ENCODE measurements around the gene SLC25A26. TPM values are rescaled to one million over a fixed set of nuclear protein-coding genes. Genes with fewer than 3 reads are reported as not detected.
"Not testable (repeated sequence)": the region's sequence is repeated elsewhere in the genome, so short reads cannot be mapped to it uniquely, and the experiment has no call there.

Gene SLC25A26
- total RNA-seq, 2 donors from 2014 or later = 19.1 to 22.4 TPM

DNA sequence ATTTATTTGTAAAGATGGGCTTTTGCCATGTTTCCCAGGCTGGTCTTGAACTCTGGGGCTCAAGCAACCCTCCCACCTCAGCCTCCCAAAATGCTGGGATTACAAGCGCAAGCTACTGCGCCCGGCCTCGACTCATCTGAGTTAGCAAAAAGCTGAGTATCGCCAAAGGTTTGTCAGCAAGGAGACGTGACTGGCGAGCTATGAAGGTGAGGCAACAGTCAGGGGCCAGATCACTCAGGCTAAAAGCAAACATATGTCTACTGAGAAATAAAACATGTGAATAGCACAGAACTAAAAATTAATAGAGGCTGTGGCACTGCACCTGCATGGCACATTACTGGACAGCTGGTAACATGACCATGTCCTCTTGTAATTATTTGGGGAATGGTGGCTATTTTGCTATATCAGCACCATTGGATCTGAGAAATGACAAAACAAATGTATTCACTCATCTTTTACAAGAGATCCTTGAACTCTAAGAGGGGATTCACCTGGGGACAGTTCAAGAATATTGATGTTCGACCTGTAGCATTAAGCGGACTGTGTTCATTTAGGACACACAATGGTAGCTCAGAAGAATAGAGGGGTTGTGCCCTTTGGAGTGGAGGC, 10.0 kb upstream of the SLC25A26 start:
- no peak overlapping the region for H3K27ac ChIP-seq
- no peaks in the 10 kb centered on the region for H3K9me3 ChIP-seq
- TF ChIP-seq, protein P1, sequence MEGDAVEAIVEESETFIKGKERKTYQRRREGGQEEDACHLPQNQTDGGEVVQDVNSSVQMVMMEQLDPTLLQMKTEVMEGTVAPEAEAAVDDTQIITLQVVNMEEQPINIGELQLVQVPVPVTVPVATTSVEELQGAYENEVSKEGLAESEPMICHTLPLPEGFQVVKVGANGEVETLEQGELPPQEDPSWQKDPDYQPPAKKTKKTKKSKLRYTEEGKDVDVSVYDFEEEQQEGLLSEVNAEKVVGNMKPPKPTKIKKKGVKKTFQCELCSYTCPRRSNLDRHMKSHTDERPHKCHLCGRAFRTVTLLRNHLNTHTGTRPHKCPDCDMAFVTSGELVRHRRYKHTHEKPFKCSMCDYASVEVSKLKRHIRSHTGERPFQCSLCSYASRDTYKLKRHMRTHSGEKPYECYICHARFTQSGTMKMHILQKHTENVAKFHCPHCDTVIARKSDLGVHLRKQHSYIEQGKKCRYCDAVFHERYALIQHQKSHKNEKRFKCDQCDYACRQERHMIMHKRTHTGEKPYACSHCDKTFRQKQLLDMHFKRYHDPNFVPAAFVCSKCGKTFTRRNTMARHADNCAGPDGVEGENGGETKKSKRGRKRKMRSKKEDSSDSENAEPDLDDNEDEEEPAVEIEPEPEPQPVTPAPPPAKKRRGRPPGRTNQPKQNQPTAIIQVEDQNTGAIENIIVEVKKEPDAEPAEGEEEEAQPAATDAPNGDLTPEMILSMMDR (IDR thresholded peaks at IDR 0.05) = no peak
- H3K4me3 ChIP-seq = no peak overlapping the region
- DNase-seq (ENCODE audit: low spot score) = no peak
- no peaks in the 10 kb centered on the region for H3K27me3 ChIP-seq
- no peaks in the 10 kb centered on the region for H3K36me3 ChIP-seq
- no peaks in the 10 kb centered on the region for H3K4me1 ChIP-seq

- H3K36me3 ChIP-seq = no peaks in the 10 kb centered on the region
- no peaks in the 10 kb centered on the region for H3K27me3 ChIP-seq
- H3K4me3 ChIP-seq = no peak overlapping the region
- H3K4me1 ChIP-seq = no peaks in the 10 kb centered on the region
- DNase-seq (ENCODE audit: low spot score) = no peak
- H3K9me3 ChIP-seq = no peaks in the 10 kb centered on the region
- no peak overlapping the region for H3K27ac ChIP-seq
- TF ChIP-seq, protein P1 (IDR thresholded peaks at IDR 0.05) = no peak
Measured at GRCh38 chr3:66211779-66212178, 9.0 kb upstream of the SLC25A26 start.

- no peak overlapping the region for H3K27ac ChIP-seq
- TF ChIP-seq, protein P1 (IDR thresholded peaks at IDR 0.05) = no peak
Measured at GRCh38 chr3:66215106-66215505, 5.7 kb upstream of the SLC25A26 start.

DNA sequence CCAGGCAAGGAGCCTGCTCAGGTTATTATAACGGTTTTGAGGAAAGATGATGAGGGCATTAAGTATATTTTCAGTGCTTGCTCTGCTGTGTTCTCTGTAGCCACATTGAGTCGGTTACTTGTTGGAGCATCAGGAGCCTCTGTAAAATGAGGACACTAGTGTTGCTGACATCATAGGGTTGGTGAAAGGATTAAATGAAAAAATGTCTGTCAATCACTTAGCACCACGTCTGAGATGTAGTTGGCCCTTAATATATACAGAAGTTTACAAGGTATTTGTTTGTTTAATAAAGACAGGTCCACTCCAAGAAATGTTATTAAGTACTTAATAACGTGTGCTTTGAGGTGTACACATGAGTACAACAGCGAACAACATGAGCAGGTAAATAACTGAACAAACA, 735 bp upstream of the SLC25A26 start:
- TF ChIP-seq, protein P1 (IDR thresholded peaks at IDR 0.05) = no peak
- Histone ChIP-seq H3K27me3 (no peaks in the 10 kb centered on the region), H3K4me1 (peaks cover 0 to 12% of the 10 kb centered on the region in 2 donors), H3K9me3 (no peaks in the 10 kb centered on the region), H3K4me3 (peak overlapping the region; percentile 71 to 80), H3K27ac (peak overlapping the region; percentile 73 to 79), H3K36me3 (no peaks in the 10 kb centered on the region)
- DNase-seq (ENCODE audit: low spot score) = no peak

More at GRCh38 chr3:66215106-66215505, 5.7 kb upstream of the SLC25A26 start:
- Histone ChIP-seq H3K4me3 (no peak overlapping the region), H3K27me3 (no peaks in the 10 kb centered on the region), H3K4me1 (peaks cover 0 to 3% of the 10 kb centered on the region in 2 donors), H3K9me3 (no peaks in the 10 kb centered on the region), H3K36me3 (no peaks in the 10 kb centered on the region)
- DNase-seq (ENCODE audit: low spot score) = no peak

DNA sequence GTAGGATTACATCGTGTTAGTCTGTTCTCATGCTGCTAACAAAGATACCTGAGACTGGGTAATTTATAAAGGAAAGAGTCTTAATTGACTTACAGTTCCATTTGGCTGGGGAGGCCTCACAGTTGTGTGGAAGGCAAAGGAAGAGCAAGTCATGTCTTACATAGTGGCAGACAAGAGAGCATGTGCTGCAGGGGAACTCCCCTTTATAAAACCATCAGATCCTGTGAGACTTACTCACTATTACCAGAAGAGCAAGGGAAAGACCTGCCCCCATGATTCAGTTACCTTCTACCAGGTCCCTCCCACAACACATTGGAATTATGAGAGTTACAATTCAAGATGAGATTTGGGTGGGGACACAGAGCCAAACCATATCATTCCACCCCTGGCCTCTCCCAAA, 3.4 kb downstream of the SLC25A26 start:
- H3K4me1 ChIP-seq = peaks cover 0 to 12% of the 10 kb centered on the region in 2 donors
- no peak overlapping the region for H3K27ac ChIP-seq
- no peaks in the 10 kb centered on the region for H3K36me3 ChIP-seq
- no peak overlapping the region for H3K4me3 ChIP-seq
- TF ChIP-seq, protein P1 (IDR thresholded peaks at IDR 0.05) = no peak
- H3K27me3 ChIP-seq = no peaks in the 10 kb centered on the region
- no peak for DNase-seq (ENCODE audit: low spot score)
- H3K9me3 ChIP-seq = no peaks in the 10 kb centered on the region

- not testable (repeated sequence) for H3K27ac ChIP-seq; H3K4me3 ChIP-seq; H3K9me3 ChIP-seq; H3K4me1 ChIP-seq; DNase-seq (ENCODE audit: low spot score); H3K36me3 ChIP-seq; H3K27me3 ChIP-seq
Measured at GRCh38 chr3:66226093-66226492, 5.3 kb downstream of the SLC25A26 start.
